OCI-LY3 (cell line): ENCODE measurements around the gene OSBPL2.

Source experiments
- EZH2phosphoT487 ChIP-seq: fragments of 200-600 bp; shearing (Covaris generic); IDR thresholded peaks from 2 replicates; pipeline ENCODE4 v1.6.1; 2018; ENCODE audit warnings: antibody characterized with exemption, mixed run types, low read depth
- TF ChIP-seq, protein P1 (sequence below): fragments of 200-600, 300-600 bp; sonication (generic); IDR thresholded peaks from 2 replicates; pipeline ENCODE4 v1.5.1; 2014; ENCODE audit warnings: antibody characterized with exemption, low read length, low read depth

DNA sequence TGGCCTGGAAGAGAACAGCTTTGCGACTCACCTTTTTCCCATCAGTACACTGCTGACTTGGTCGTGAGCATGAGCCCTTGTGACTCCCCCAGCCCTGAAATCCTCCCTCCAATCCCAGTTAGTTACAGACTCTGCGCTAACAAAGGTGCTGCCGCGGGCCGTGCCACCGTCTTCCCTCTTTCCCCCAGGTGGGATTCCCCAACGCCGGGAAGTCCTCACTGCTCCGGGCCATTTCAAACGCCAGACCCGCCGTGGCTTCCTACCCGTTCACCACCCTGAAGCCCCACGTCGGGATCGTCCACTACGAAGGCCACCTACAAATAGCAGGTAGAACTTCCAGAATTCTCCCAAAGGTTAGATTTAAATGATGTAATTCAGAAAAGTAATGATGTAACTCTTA, 39.4 kb upstream of the OSBPL2 start:
- TF ChIP-seq EZH2phosphoT487 = no peak
- TF ChIP-seq, protein P1, sequence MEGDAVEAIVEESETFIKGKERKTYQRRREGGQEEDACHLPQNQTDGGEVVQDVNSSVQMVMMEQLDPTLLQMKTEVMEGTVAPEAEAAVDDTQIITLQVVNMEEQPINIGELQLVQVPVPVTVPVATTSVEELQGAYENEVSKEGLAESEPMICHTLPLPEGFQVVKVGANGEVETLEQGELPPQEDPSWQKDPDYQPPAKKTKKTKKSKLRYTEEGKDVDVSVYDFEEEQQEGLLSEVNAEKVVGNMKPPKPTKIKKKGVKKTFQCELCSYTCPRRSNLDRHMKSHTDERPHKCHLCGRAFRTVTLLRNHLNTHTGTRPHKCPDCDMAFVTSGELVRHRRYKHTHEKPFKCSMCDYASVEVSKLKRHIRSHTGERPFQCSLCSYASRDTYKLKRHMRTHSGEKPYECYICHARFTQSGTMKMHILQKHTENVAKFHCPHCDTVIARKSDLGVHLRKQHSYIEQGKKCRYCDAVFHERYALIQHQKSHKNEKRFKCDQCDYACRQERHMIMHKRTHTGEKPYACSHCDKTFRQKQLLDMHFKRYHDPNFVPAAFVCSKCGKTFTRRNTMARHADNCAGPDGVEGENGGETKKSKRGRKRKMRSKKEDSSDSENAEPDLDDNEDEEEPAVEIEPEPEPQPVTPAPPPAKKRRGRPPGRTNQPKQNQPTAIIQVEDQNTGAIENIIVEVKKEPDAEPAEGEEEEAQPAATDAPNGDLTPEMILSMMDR = no peak
